Cerebellar nuclear complex (tissue), 1 donor: ENCODE measurements around the gene CD59.
A peak's percentile ranks its signal among the peaks of the same experiment; 100 is the strongest.
"Not testable (repeated sequence)": the region's sequence is repeated elsewhere in the genome, so short reads cannot be mapped to it uniquely, and the experiment has no call there.

Source experiments
- DNase-seq, 2 experiments: peaks; one replicate each; lab custom pipeline; 2025; lab: John Stamatoyannopoulos, UW

Gene CD59

GRCh38 chr11:33742249-33742851, 6.1 kb upstream of the CD59 start:
- no peak for DNase-seq

GRCh38 chr11:33741806-33742205, 5.6 kb upstream of the CD59 start:
- no peak for DNase-seq

- DNase-seq: no peak
These were observed 1.2 kb upstream of the CD59 start for GRCh38 chr11:33737362-33737821.

- no peak for DNase-seq
These were observed 714 bp downstream of the CD59 start for GRCh38 chr11:33735271-33736147.

- DNase-seq: peak in 1 of 2 experiments; percentile 61
These were observed 1.6 kb downstream of the CD59 start for GRCh38 chr11:33734441-33735270.

- DNase-seq: no peak
These were observed 2.2 kb downstream of the CD59 start for GRCh38 chr11:33733980-33734379.

- DNase-seq: no peak
These were observed 4.3 kb downstream of the CD59 start for GRCh38 chr11:33731723-33732531.

- DNase-seq: no peak
These were observed 5.5 kb downstream of the CD59 start for GRCh38 chr11:33730716-33731115.

- DNase-seq: not testable (repeated sequence)
These were observed 7.1 kb downstream of the CD59 start for GRCh38 chr11:33729072-33729664.

- DNase-seq: not testable (repeated sequence)
These were observed 8.7 kb downstream of the CD59 start for GRCh38 chr11:33727539-33727938.

- DNase-seq: no peak
These were observed 10.7 kb downstream of the CD59 start for GRCh38 chr11:33725496-33725895.

GRCh38 chr11:33724644-33725035, 11.6 kb downstream of the CD59 start:
- DNase-seq: no peak

- DNase-seq: no peak
These were observed 12.9 kb downstream of the CD59 start for GRCh38 chr11:33723238-33723881.

GRCh38 chr11:33722590-33723234, 13.5 kb downstream of the CD59 start:
- no peak for DNase-seq

- no peak for DNase-seq
These were observed 14.2 kb downstream of the CD59 start for GRCh38 chr11:33721984-33722383.

- peak in 1 of 2 experiments; percentile 37 for DNase-seq
These were observed 14.8 kb downstream of the CD59 start for GRCh38 chr11:33721426-33721825.

- no peak for DNase-seq
These were observed 16.6 kb downstream of the CD59 start for GRCh38 chr11:33719587-33719986.

- no peak for DNase-seq
These were observed 17.8 kb downstream of the CD59 start for GRCh38 chr11:33718440-33718839.

- no peak for DNase-seq
These were observed 20.0 kb downstream of the CD59 start for GRCh38 chr11:33716243-33716642.

GRCh38 chr11:33713856-33714398, 22.3 kb downstream of the CD59 start:
- no peak for DNase-seq
